Neural progenitor cell (in vitro differentiated cells): ENCODE results near the gene MAP1LC3B2. TPM values are rescaled to one million over a fixed set of nuclear protein-coding genes. Genes with fewer than 3 reads are reported as not detected.

ENCODE experiments used
- DNase-seq: peaks from one replicate; pipeline ENCODE4 v3.0.0-alpha.2; 2016; ENCODE audit warnings: low spot score
- H2AFZ ChIP-seq: fragments of 200-600 bp; sonication (generic); replicated peaks from 2 replicates; pipeline ENCODE4 v1.6.1; 2016; ENCODE audit warnings: antibody characterized with exemption
- H3F3A ChIP-seq: fragments of 200-600 bp; sonication (generic); 2 replicates; pipeline ENCODE4 v1.6.1; 2016; ENCODE audit warnings: antibody characterized with exemption, low read depth
- H3K27ac ChIP-seq: fragments of 200-600 bp; sonication (generic); 2 replicates; pipeline ENCODE4 v1.5.1; 2016; ENCODE audit warnings: mild to moderate bottlenecking
- H3K27me3 ChIP-seq: fragments of 200-600 bp; sonication (generic); 2 replicates; pipeline ENCODE4 v1.6.1; 2016; ENCODE audit warnings: mild to moderate bottlenecking, moderate library complexity
- H3K36me3 ChIP-seq: fragments of 200-600 bp; sonication (generic); 2 replicates; pipeline ENCODE4 v1.5.1; 2016
- H3K4me1 ChIP-seq: fragments of 200-600 bp; sonication (generic); 2 replicates; pipeline ENCODE4 v1.6.1; 2016; ENCODE audit warnings: mixed run types
- H3K4me2 ChIP-seq: fragments of 200-600 bp; sonication (generic); 2 replicates; pipeline ENCODE4 v1.6.1; 2016
- H3K4me3 ChIP-seq: fragments of 200-600 bp; sonication (generic); 2 replicates; pipeline ENCODE4 v1.5.1; 2016
- H3K79me2 ChIP-seq: fragments of 200-600 bp; sonication (generic); 2 replicates; pipeline ENCODE4 v1.6.1; 2016; ENCODE audit warnings: low read depth
- H3K9ac ChIP-seq: fragments of 200-600 bp; sonication (generic); 2 replicates; pipeline ENCODE4 v1.6.1; 2016
- H3K9me3 ChIP-seq: fragments of 200-600 bp; sonication (generic); 2 replicates; pipeline ENCODE4 v1.5.1; 2016; ENCODE audit warnings: low read depth
- H4K20me1 ChIP-seq: fragments of 200-600 bp; sonication (generic); 2 replicates; pipeline ENCODE4 v1.6.1; 2016; ENCODE audit warnings: low read depth
- H3K27ac Mint-ChIP-seq: 3 replicates; pipeline ENCODE4 v1.8.0; 2021; ENCODE audit warnings: mixed read lengths
- H3K27me3 Mint-ChIP-seq: 2 replicates; pipeline ENCODE4 v1.8.0; 2022; ENCODE audit warnings: low read depth, mild to moderate bottlenecking, inconsistent platforms, moderate library complexity, mixed read lengths; ENCODE audit not compliant: insufficient read depth
- H3K36me3 Mint-ChIP-seq: 3 replicates; pipeline ENCODE4 v1.8.0; 2021; ENCODE audit warnings: mixed read lengths
- H3K4me1 Mint-ChIP-seq: 3 replicates; pipeline ENCODE4 v1.8.0; 2021; ENCODE audit warnings: mixed read lengths
- H3K4me3 Mint-ChIP-seq: 3 replicates; pipeline ENCODE4 v1.8.0; 2021; ENCODE audit warnings: mild to moderate bottlenecking, moderate library complexity, mixed read lengths
- H3K9me3 Mint-ChIP-seq: 3 replicates; pipeline ENCODE4 v1.8.0; 2020; ENCODE audit warnings: mixed read lengths
- CTCF ChIP-seq: fragments of 200-600 bp; sonication (generic); IDR thresholded peaks from 2 replicates; pipeline ENCODE4 v1.5.1; 2017; ENCODE audit warnings: antibody characterized with exemption, mild to moderate bottlenecking
- EZH2 ChIP-seq: fragments of 200-600 bp; sonication (generic); IDR thresholded peaks from 2 replicates; pipeline ENCODE4 v1.6.1; 2017; ENCODE audit warnings: antibody characterized with exemption, mild to moderate bottlenecking, moderate library complexity
- EZH2phosphoT487 ChIP-seq: fragments of 200-600 bp; sonication (generic); IDR thresholded peaks from 2 replicates; pipeline ENCODE4 v1.6.1; 2017; ENCODE audit warnings: antibody characterized with exemption
- total RNA-seq: library from RNA; depleted of rRNA; stranded (reverse); fragments of >200 nt; gene quantifications from 2 replicates; pipeline ENCODE4 v1.2.3, GENCODE V29; 2015; ENCODE audit warnings: low replicate concordance

MAP1LC3B2 gene
- total RNA-seq, 1 donor from 2014 or later, result 0.39 TPM

GRCh38 chr12:116556964-116557698, 2.0 kb upstream of the MAP1LC3B2 start:
- H3K4me1 ChIP-seq, result peaks cover 18% of the 10 kb centered on the region
- DNase-seq, result no peak
- H3K27me3 ChIP-seq, result no peaks in the 10 kb centered on the region
- no peaks in the 10 kb centered on the region for H3K36me3 ChIP-seq
- TF ChIP-seq EZH2 (no peak), EZH2phosphoT487 (no peak), CTCF (no peak)
- peaks cover 19% of the 10 kb centered on the region for H3F3A ChIP-seq
- no peaks in the 10 kb centered on the region for H4K20me1 ChIP-seq
- H3K4me3 Mint-ChIP-seq, result no peak overlapping the region
- no peaks in the 10 kb centered on the region for H3K36me3 Mint-ChIP-seq
- peaks cover 22% of the 10 kb centered on the region for H3K4me1 Mint-ChIP-seq
- H3K9me3 Mint-ChIP-seq, result peaks cover 3% of the 10 kb centered on the region
- H3K27ac ChIP-seq, result no peak overlapping the region
- no peaks in the 10 kb centered on the region for H3K79me2 ChIP-seq
- peaks cover 2% of the 10 kb centered on the region for H3K27me3 Mint-ChIP-seq
- H2AFZ ChIP-seq, result no peak overlapping the region
- H3K9me3 ChIP-seq, result no peaks in the 10 kb centered on the region
- H3K4me3 ChIP-seq, result no peak overlapping the region
- no peak overlapping the region for H3K27ac Mint-ChIP-seq
- H3K9ac ChIP-seq, result no peak overlapping the region
- H3K4me2 ChIP-seq, result no peak overlapping the region

GRCh38 chr12:116558280-116559161, 660 bp upstream of the MAP1LC3B2 start:
- Histone ChIP-seq H3K9me3 (peaks cover 6% of the 10 kb centered on the region), H3K4me2 (peak overlapping the region; percentile 50), H3K36me3 (no peaks in the 10 kb centered on the region), H3F3A (peaks cover 19% of the 10 kb centered on the region), H3K4me1 (peaks cover 18% of the 10 kb centered on the region), H3K4me3 (no peak overlapping the region), H3K27me3 (no peaks in the 10 kb centered on the region), H3K79me2 (no peaks in the 10 kb centered on the region), H2AFZ (peak overlapping the region; percentile 91), H4K20me1 (no peaks in the 10 kb centered on the region), H3K27ac (no peak overlapping the region), H3K9ac (no peak overlapping the region)
- peaks cover 7% of the 10 kb centered on the region for H3K9me3 Mint-ChIP-seq
- TF ChIP-seq EZH2, result no peak
- no peak for TF ChIP-seq EZH2phosphoT487
- no peak for TF ChIP-seq CTCF
- no peak overlapping the region for H3K4me3 Mint-ChIP-seq
- no peaks in the 10 kb centered on the region for H3K36me3 Mint-ChIP-seq
- H3K27me3 Mint-ChIP-seq, result peaks cover 2% of the 10 kb centered on the region
- H3K27ac Mint-ChIP-seq, result no peak overlapping the region
- DNase-seq, result no peak
- H3K4me1 Mint-ChIP-seq, result peaks cover 22% of the 10 kb centered on the region

- Histone ChIP-seq H3K9me3 (peaks cover 12% of the 10 kb centered on the region), H2AFZ (no peak overlapping the region), H3K4me1 (peaks cover 18% of the 10 kb centered on the region), H3K4me3 (no peak overlapping the region), H4K20me1 (no peaks in the 10 kb centered on the region), H3K9ac (no peak overlapping the region), H3K36me3 (no peaks in the 10 kb centered on the region), H3K4me2 (no peak overlapping the region), H3F3A (peaks cover 23% of the 10 kb centered on the region), H3K27ac (no peak overlapping the region), H3K79me2 (no peaks in the 10 kb centered on the region), H3K27me3 (no peaks in the 10 kb centered on the region)
- no peak for DNase-seq
- Mint-ChIP-seq H3K27ac (no peak overlapping the region), H3K9me3 (peaks cover 25% of the 10 kb centered on the region), H3K4me3 (no peak overlapping the region), H3K27me3 (peaks cover 2% of the 10 kb centered on the region), H3K4me1 (peaks cover 16% of the 10 kb centered on the region), H3K36me3 (peaks cover 4% of the 10 kb centered on the region)
- TF ChIP-seq EZH2, result no peak
- TF ChIP-seq EZH2phosphoT487, result no peak
- TF ChIP-seq CTCF, result no peak
These were observed 2.1 kb downstream of the MAP1LC3B2 start for GRCh38 chr12:116561181-116561821.
